GM19324 (cell line): Measurements from ENCODE around the gene AHCTF1.
"Not testable (repeated sequence)": the region's sequence is repeated elsewhere in the genome, so short reads cannot be mapped to it uniquely, and the experiment has no call there.

Experiments used
- ATAC-seq: cut with Tn5 transposase; IDR thresholded peaks from one replicate; pipeline ENCODE4 v1.9.1; 2021; ENCODE audit warnings: mild to moderate bottlenecking, moderate library complexity; ENCODE audit not compliant: unreplicated experiment, low FRiP score

AHCTF1 gene

DNA sequence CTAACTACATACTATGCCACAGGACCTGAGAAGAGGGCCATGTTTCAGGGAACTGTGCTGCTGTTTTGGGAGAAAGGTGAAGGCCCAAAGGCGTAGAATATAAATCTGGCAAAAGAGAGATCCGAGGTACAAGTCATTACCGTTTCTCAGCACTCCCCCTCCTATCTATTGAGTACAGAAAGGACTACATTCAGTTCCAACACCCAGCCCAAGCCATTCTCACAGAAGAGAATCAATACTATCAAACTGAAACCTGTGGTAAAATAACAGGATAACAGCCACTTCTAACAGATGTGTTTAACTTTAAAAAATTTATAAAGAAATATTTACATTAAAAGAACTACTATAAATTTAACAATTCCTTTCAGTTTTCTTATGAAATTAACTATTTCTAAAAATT lies 7.8 kb downstream of the AHCTF1 start:
- ATAC-seq: no peak

DNA sequence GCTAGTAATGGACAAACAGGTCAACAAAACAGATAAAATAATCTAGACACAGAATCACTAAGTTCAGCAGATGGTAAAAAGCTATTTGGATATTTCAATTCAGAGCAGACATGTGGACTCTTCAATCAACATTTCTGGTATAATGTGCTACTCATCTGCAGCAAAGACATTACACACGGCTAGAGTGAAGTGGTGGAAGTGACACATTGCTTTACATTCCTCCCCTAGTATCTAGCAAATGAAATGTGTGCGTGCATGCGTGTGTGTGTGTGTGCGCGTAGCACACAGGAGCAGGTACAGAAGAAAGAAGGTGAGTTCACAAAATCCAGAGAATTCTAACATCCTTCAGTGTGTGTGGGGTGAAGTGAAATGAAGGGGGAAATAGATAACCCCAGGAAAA lies 8.3 kb downstream of the AHCTF1 start:
- no peak for ATAC-seq

DNA sequence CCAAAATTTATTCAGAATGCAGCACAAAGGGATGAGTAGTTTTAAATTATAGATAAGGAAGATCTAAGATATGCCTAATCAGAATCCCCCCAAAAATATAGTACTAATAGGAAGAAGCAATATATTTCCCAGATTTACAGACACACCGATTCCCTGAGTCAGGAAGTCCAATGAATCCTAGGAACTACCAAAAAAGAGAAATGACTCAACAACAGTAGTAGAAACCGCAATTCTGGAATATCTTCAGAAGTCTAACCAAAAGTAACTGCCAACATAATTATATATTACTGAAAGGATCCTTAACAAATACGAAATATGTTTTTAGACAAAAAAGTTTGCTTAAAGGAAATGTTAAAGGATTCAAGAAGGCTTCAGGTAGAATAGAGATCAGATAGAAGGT lies 10.3 kb downstream of the AHCTF1 start:
- ATAC-seq: no peak

DNA sequence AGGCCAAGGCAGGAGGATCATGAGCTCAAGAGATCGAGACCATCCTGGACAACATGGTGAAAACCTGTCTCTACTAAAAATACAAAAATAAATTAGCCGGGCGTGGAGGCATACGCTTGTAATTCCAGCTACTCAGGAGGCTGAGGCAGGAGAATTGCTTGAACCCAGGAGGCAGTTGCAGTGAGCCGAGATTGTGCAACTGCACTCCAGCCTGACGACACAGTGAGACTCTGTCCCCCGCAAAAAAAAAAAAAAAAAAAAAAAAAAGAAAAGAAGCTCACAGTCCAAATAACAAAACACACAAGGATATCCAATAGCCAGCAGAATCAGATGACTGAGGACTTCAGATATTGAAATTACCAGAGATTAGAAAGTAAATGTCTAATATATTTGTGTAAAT lies 11.8 kb downstream of the AHCTF1 start:
- no peak for ATAC-seq

DNA sequence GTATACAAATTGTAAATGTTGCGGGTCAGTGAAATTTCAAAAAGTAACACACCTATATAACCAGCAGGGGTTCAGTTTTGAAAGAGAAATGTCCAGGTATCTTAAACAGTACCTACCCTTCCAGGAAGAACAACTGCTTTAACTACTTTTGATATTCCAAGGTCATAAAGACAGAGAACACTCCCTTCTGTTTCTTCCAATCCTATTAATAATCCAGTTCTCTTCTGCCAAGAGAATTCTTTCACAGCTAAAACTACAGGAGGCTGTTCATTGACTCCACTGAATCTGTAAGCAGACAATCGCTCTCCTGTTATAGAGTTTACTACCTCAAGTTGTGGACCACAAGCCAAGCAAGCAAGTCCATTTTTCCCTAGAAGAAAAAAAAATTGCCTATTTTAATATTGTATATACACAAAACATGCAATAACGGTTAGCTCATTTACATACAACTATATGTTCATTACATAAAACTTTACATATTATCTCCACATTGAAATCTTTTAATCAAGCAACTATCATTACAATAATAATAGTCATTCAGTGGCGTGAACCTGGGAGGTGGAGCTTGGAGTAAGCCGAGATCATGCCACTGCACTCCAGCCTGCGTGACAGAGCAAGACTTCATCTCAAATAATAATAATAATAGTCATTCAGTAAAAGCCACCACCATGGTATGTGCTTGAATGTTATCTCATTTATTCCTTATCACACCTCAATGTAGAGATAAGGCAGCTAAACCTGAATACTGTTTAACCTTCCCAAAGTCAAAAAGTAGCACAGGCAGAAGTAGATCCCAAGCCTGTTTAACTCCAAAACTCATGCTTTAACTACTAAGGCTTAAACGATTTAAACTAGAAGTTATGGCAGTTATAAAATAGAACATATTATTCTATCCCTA lies 15.5 kb downstream of the AHCTF1 start:
- not testable (repeated sequence) for ATAC-seq

DNA sequence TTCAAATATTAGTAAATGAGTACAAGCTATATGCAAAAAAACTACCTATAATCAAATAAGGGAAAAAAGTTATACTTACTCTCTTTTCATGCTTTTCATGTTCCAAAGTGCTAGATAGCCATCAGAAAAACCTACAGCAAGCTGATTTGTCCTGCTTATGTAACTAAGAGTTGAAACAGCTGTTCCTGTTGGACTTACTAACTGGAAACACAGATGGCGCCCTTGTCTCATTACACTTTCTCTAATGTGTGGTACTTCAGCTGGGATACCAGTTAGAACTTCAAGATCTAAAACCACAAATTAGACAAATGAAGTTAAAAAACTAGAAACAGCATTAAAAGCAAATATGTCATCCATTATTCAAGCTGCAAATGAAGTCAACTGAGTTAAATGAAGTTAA lies 24.3 kb downstream of the AHCTF1 start:
- ATAC-seq: peak; percentile 51

DNA sequence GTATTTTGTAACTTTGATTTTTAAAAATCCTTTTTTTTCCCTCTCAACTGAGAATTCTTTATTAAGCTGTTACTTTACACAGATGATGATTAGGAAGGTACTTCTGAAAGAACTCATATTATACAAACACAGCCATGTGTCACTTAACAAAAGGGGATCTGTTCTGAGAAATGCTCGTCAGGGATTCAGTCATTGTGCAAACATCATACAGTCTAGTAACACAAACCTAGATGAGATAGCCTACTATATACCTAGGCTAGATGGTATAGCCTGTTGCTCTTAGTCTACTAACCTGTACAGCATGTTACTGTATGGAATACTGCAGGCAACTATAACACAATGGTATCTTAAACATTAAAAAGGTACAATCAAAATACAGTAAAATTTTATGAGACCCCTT lies 24.9 kb downstream of the AHCTF1 start:
- ATAC-seq: no peak

DNA sequence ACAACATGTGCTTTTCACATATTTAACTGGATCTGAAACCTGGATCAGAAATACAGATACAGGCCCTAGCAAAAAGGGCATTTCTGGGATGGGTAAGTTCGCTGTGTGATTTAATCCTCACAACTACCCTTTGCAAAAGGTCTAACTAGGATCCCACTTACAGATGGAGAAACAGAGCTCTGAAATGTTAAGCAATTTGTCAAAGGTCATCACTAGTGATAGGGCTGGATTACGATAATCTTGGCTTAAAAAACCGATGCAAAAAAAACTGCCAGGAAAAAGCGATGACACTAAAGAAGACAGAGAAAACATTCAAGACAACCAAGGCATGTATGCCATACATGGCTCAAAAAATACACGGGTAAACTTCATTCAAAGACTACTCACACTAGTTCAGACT lies 29.9 kb downstream of the AHCTF1 start:
- ATAC-seq: no peak

DNA sequence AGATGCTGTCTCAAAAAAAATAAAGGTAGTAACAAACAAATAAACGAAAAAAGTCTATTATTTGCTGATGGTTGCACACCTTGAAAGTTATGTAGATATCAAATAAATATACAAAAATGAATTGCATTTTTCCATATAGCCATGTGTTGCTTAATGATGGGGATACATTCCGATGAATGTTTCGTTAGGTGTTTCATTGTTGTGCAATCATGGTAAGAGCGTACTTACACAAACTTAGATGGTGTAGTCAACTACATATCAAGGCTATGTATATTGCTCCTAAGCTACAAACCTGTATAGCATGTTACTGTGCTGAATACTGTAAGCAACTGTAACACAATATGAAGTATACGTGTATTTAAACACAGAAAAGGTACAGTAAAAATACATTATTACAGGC lies 34.4 kb downstream of the AHCTF1 start:
- ATAC-seq: no peak

DNA sequence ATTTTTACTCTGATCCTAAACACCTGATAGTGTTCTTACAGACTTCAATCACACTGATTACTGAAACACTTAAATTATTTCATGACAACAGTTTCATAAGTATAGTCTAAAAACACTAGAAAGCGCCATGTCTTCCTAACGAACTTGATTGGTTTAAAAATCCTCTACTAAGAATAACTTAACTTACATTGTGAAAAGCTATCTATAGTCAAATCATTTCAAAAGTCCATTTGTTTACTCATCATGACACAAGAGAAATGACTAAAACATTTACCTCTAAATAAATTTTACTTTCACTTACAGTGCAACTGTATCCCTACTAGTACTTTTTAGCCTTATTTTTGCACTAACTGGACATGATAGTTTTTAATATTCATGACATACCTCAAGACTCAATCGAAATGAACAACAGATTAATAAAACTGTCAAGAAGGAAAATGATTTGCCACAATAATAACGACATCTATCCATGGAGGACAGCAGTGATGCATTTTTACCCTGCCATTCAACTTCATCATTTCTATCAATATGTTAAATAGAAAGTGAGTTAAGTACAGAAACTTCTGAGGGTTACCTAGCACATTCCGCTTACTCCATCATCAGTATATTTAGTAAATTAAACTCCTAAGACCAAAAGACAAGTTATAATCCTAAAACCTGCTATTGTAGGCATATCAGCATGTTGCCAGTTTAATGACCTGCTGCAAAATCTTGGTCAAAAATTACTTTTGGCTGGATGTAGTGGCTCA lies 38.4 kb downstream of the AHCTF1 start:
- ATAC-seq: no peak

DNA sequence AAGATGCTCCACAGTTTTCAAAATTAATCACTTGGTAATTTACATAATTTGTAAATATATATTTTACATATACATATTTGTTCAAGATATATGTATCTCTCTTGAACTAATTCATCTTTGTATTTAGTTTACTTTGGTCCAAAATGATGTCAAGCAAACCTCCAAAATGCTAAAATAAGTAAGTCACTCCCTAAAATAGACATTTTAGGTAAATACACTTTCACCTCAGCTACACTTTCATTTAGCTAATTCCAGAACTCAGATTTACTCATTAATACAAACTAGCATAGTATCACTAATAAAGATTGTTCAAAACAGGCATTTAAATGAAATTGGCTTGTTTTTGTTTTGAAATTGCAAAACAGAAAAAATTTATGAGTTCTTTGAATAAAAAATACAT lies 40.6 kb downstream of the AHCTF1 start:
- ATAC-seq: no peak

DNA sequence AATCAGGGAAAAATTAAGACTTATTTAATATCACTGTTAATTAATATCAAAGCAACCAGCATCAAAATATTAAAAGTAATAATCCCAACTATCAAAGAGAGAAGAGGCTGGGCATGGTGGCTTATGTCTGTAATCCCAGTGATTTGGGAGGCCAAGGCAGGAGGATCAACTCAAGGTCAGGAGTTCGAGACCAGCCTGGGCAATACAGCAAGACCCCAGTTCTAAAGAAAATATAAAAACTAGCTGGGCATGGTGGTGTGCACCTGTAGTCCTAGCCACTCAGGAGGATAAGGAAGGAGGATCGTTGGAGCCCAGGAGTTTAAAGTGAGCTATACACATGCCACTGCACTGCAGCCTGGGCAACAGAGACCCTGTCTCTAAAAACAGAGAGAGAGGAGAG lies 43.2 kb downstream of the AHCTF1 start:
- ATAC-seq: no peak

DNA sequence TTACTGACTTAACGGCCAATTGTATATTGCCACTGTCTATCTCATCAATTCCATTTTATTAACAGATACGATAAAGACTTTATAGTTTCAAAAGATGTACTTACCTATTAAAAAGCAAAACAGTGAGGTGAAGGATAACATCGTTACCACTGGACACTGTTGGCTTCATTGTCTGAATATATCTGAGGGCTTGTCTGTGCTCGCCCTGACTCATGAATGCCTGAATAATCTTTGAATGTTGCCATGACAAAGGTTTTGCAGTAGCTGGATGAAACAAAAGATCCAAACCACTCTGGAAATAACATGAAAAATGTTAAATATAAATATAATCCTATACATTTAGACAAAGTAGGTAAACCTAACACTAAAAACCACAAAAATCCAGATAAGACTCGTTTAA lies 46.4 kb downstream of the AHCTF1 start:
- ATAC-seq: not testable (repeated sequence)

DNA sequence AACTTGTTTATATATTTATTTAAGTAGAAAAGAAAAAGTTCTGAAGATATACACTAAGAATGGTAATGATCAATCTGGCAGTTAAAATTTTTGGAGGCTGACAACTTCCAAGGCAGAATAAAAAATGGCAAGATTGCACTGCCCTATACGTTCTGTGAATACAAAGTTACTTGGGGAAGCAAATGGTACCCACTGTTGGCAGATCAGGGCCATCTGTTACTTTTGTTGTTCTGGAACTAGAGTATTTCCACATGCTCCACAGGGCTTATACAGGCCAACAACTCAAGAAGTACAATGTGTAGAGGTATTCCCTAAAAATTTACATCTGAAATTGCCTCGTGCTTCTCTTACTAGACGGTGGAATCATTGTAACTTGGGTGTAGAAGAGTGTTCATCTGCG lies 53.2 kb downstream of the AHCTF1 start:
- ATAC-seq: no peak

DNA sequence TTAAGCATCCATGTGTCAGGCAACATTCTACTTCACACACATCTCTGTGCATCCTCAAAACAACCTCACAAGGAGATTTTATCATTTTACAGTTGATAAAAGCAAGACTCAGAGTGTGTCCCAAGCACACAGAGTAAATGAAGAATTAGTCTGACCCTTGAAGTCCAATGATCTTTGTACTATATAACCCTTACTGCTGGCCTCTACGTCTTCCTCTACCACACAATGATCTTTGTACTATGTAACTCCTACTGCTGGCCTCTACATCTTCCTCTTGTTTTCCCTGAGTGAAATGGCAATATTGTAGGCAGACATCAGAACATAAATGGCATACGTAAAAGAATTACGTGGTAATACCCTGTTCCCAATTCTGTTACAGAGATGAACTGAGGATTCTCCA lies 55.3 kb downstream of the AHCTF1 start:
- no peak for ATAC-seq

DNA sequence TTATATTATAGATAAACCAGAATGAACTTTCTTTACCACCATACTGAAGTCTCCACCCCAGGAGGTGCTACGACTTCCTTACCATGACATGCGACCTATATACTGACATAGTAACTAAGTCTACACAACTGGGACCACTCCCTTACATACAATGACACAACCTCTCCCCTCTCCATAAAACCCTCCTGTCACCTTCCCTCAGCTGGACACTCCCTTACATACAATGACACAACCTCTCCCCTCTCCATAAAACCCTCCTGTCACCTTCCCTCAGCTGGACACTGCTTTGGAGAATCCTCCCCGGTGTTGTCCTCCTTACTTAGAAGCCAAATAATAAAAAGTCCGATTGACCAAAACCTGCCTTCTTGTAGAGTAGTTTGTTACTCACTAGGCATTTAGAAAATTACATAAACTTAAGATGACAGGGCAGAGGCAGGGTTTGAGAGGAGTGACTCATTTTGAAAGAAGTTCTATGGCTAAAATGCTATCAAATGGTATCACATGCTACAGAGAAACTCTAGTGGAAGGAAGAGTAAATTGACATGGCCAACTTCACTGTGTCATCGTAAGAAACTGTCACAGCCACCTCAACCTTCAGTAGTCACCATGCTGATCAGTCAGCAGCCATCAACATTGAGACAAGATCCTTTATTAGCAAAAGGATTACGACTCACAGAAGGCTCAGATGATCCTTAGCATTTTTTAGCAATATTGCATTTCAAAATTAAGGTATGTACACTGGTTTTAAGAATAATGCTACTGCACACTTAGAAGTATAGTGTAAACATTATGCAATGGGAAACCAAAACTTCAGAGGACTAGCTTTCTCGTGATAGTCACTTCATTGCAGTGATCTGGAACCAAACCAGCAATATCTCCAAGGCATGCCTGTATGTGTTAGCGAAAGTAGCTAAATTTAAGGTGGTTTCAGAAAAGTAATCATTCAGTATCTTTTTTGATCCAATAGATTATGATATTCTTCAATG lies 56.4 kb downstream of the AHCTF1 start:
- ATAC-seq: no peak

DNA sequence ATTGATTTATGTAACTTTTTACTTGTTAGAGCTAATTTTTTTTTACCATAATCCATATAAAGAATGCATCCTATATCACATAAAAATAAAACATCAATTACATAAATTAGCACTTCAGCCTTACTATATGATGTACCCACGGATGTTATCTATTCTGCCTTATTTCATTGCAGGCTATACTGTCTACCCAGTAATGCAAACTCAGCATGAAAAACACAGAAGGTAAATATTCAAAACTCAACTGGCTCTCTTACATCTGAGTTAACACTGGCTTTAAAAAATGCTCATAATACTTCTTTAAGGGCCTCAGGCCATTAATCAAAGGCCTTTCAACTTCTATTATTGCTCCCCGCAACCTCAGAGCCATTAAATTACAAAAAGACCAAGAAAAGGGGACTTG lies 65.8 kb downstream of the AHCTF1 start:
- no peak for ATAC-seq

DNA sequence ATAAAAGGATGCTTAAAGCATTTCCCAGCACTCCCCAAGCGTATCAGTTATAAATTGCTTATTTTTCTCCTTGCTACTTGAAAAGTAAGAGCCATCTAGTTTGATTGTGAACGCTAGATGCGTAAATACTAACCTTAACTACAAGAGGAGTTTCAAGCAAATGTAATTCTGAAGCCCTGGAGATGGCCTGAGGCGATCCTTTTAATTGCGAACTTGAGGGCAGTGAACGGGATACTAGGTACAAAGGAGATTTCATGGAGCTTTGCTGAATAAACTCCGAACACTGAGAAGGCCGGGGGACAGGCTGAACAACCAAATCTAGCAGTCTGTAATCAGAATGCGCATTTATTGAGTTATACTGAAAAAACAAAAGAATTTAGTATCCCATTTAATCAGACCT lies 68.0 kb downstream of the AHCTF1 start:
- ATAC-seq: not testable (repeated sequence)

DNA sequence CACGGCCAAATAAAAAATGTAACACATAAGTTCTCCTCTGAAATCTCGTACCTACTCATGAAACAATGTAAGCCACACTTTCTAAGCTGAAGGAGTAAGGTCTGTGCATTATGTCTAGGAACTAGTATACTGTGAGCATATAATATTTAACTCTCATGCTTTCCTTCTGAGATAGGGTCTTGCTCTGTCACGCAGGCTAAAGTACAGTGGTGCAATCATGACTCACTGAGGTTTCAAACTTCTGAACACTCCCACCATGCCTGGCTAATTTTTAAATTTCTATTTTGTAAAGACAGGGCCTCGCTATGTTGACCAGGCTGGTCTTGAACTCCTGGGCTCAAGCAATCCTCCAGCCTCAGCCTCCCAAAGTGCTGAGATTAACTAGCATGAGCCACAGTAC lies 71.3 kb downstream of the AHCTF1 start:
- no peak for ATAC-seq

DNA sequence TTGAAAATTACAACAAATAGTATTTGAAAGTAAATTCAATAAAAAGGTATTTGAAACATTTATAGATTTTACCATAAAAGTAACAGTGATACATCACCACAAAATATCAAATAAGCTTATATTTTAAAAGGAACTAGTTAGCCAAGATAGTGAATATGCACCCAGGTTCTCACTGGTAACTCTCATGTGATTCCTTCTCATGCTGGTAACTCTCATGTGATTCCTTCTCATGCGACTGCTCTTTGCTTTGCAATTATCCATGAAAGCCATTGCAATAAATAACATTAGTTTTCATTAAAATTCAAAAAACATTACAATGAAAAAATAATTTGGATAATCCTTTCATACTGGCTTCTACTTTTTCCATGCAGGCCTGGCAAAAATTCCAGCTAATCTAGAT lies 75.4 kb downstream of the AHCTF1 start:
- ATAC-seq: no peak

DNA sequence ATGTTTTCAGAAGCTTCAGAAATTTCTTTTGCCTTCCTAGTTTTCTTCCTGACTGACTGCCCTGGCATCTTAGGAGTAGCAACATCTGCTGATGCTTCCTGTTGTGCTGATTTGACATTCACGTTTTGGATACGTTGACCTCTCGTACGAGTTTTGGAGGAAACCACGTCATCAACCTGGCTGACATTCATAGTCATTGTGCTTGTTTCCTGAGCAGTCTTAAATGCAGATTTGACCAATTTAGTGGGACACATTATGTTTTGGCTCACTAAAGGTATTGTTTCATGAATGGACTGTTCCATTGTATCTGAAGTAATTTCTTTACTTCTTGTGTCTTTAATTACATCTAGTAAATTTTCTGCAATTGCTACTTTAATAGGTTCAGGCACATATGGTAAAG lies 81.1 kb downstream of the AHCTF1 start:
- not testable (repeated sequence) for ATAC-seq
